IMR-90 (cell line): ENCODE results near the gene GJA5. TPM values are rescaled to one million over a fixed set of nuclear protein-coding genes. Genes with fewer than 3 reads are reported as not detected.

Experiments used
- ATAC-seq: fragments of 200-7000 bp; cut with Tn5 transposase; 2 replicates; pipeline ENCODE4 v1.9.1; 2020; ENCODE audit warnings: low read depth, mild to moderate bottlenecking, moderate library complexity
- BruUV-seq: library from RNA; stranded (reverse); fragments of 400-500 nt; replicated peaks from 2 replicates; lab custom pipeline; 2021; lab: Mats Ljungman, UMichigan
- CTCF ChIA-PET: fragments of 300-600 bp; formaldehyde crosslinking; extraction: SDS; loops from one replicate; lab custom pipeline; 2021; ENCODE audit warnings: antibody characterized with exemption; lab: Yijun Ruan, JAX
- POLR2A ChIA-PET: fragments of 300-600 bp; sonication (Branson Sonifier 250); formaldehyde crosslinking; loops from one replicate; lab custom pipeline; 2022; ENCODE audit warnings: antibody characterized with exemption; ENCODE audit not compliant: unreplicated experiment; lab: Charles Lee
- DNase-seq: peaks from one replicate; pipeline ENCODE4 v3.0.0; 2013
- H2AFZ ChIP-seq: replicated peaks from 2 replicates; pipeline ENCODE3; 2013; ENCODE audit warnings: low read length, mild to moderate bottlenecking; ENCODE audit not compliant: poor library complexity
- H2AK5ac ChIP-seq: 2 replicates; pipeline ENCODE4 v1.6.1; 2013; ENCODE audit warnings: low read depth, low read length, inconsistent platforms
- H2AK9ac ChIP-seq: replicated peaks from 2 replicates; pipeline ENCODE3; 2013; ENCODE audit warnings: mild to moderate bottlenecking, low read depth, low read length, moderate library complexity; ENCODE audit not compliant: poor library complexity
- H2BK120ac ChIP-seq: 2 replicates; pipeline ENCODE4 v1.6.1; 2013; ENCODE audit warnings: low read depth, low read length, inconsistent platforms
- H2BK15ac ChIP-seq: 3 replicates; pipeline ENCODE4 v1.6.1; 2013; ENCODE audit warnings: low read depth, low read length, inconsistent platforms
- H2BK20ac ChIP-seq: 2 replicates; pipeline ENCODE4 v1.6.1; 2013; ENCODE audit warnings: low read depth, mild to moderate bottlenecking, inconsistent platforms, low read length, moderate library complexity
- H2BK5ac ChIP-seq: 2 replicates; pipeline ENCODE4 v1.6.1; 2013; ENCODE audit warnings: mild to moderate bottlenecking, low read depth, low read length, inconsistent platforms; ENCODE audit not compliant: poor library complexity, severe bottlenecking
- H3K14ac ChIP-seq: replicated peaks from 2 replicates; pipeline ENCODE4 v1.6.1; 2013; ENCODE audit warnings: low read depth, low read length, inconsistent platforms
- H3K18ac ChIP-seq: 2 replicates; pipeline ENCODE4 v1.6.1; 2013; ENCODE audit warnings: low read depth, low read length, control low read depth
- H3K23ac ChIP-seq: 2 replicates; pipeline ENCODE4 v1.6.1; 2013; ENCODE audit warnings: low read depth, low read length, inconsistent platforms
- H3K27ac ChIP-seq: 2 replicates; pipeline ENCODE4 v1.5.1; 2013; ENCODE audit warnings: mild to moderate bottlenecking, control low read depth, low read length; ENCODE audit not compliant: insufficient read depth
- H3K27me3 ChIP-seq: 2 replicates; pipeline ENCODE4 v1.6.1; 2013; ENCODE audit warnings: low read length; ENCODE audit not compliant: control insufficient read depth, insufficient read depth
- H3K36me3 ChIP-seq: 2 replicates; pipeline ENCODE4 v1.6.1; 2013; ENCODE audit warnings: low read length, mixed read lengths; ENCODE audit not compliant: control insufficient read depth, insufficient read depth
- H3K4ac ChIP-seq: 2 replicates; pipeline ENCODE4 v1.6.1; 2013; ENCODE audit warnings: low read depth, low read length, inconsistent platforms
- H3K4me1 ChIP-seq: 2 replicates; pipeline ENCODE4 v1.6.1; 2013; ENCODE audit warnings: low read length, mixed read lengths; ENCODE audit not compliant: control insufficient read depth, insufficient read depth
- H3K4me2 ChIP-seq: 2 replicates; pipeline ENCODE4 v1.6.1; 2013; ENCODE audit warnings: low read depth, mild to moderate bottlenecking, control low read depth, low read length, moderate library complexity
- H3K4me3 ChIP-seq: 2 replicates; pipeline ENCODE4 v1.5.1; 2013; ENCODE audit warnings: low read depth, mild to moderate bottlenecking, control low read depth, low read length, moderate library complexity; ENCODE audit not compliant: insufficient read depth
- H3K56ac ChIP-seq: 2 replicates; pipeline ENCODE4 v1.6.1; 2013; ENCODE audit warnings: low read length, inconsistent platforms; ENCODE audit not compliant: insufficient read depth; ENCODE audit errors: extremely low read depth
- H3K79me1 ChIP-seq, 2 experiments: 2 replicates each; pipeline ENCODE4 v1.6.1; 2013; ENCODE audit warnings: low read length in 2 of 2, inconsistent platforms in 1 of 2, low read depth in 1 of 2
- H3K9ac ChIP-seq: 2 replicates; pipeline ENCODE4 v1.6.1; 2013; ENCODE audit warnings: low read depth, low read length, control low read depth
- H3K9me1 ChIP-seq: 2 replicates; pipeline ENCODE4 v1.6.1; 2013; ENCODE audit warnings: low read length, inconsistent platforms; ENCODE audit not compliant: insufficient read depth
- H3K9me3 ChIP-seq: 2 replicates; pipeline ENCODE4 v1.6.1; 2013; ENCODE audit warnings: low read length; ENCODE audit not compliant: control insufficient read depth, insufficient read depth
- H4K20me1 ChIP-seq: 2 replicates; pipeline ENCODE4 v1.6.1; 2013; ENCODE audit warnings: low read length, inconsistent platforms; ENCODE audit not compliant: insufficient read depth
- H4K5ac ChIP-seq: 2 replicates; pipeline ENCODE4 v1.6.1; 2013; ENCODE audit warnings: mild to moderate bottlenecking, low read depth, low read length, control low read depth
- H4K8ac ChIP-seq, 2 experiments: 2 replicates each; pipeline ENCODE4 v1.6.1; 2013; ENCODE audit warnings: low read depth in 2 of 2, low read length in 2 of 2, control low read depth in 1 of 2, inconsistent platforms in 1 of 2
- H4K91ac ChIP-seq: 2 replicates; pipeline ENCODE4 v1.6.1; 2013; ENCODE audit warnings: low read depth, low read length, inconsistent platforms; ENCODE audit not compliant: insufficient read depth
- CEBPB ChIP-seq: IDR thresholded peaks from 2 replicates; pipeline ENCODE4 v1.6.1; 2012; ENCODE audit warnings: low read depth, low read length, improper control_type of control experiment
- CHD1 ChIP-seq: IDR thresholded peaks from 2 replicates; pipeline ENCODE4 v1.6.1; 2012; ENCODE audit warnings: low read depth, low read length, improper control_type of control experiment
- CTCF ChIP-seq: conservative IDR thresholded peaks from 2 replicates; pipeline ENCODE4 v1.5.1; 2012; ENCODE audit warnings: mild to moderate bottlenecking, low read depth, low read length, improper control_type of control experiment
- ELK1 ChIP-seq: fragments of 150-350 bp; IDR thresholded peaks from 2 replicates; pipeline ENCODE4 v1.6.1; 2016; ENCODE audit warnings: low read depth, mild to moderate bottlenecking, low read length, moderate library complexity, borderline replicate concordance
- FOS ChIP-seq: fragments of 150-350 bp; IDR thresholded peaks from 2 replicates; pipeline ENCODE4 v1.6.1; 2016; ENCODE audit warnings: low read depth, low read length
- MAFK ChIP-seq: IDR thresholded peaks from 2 replicates; pipeline ENCODE4 v1.6.1; 2012; ENCODE audit warnings: low read depth, low read length, improper control_type of control experiment
- MAZ ChIP-seq: IDR thresholded peaks from 2 replicates; pipeline ENCODE4 v1.6.1; 2012; ENCODE audit warnings: low read depth, mild to moderate bottlenecking, low read length, improper control_type of control experiment, moderate library complexity, borderline replicate concordance
- MXI1 ChIP-seq: IDR thresholded peaks from 2 replicates; pipeline ENCODE4 v1.6.1; 2012; ENCODE audit warnings: low read depth, mild to moderate bottlenecking, low read length, moderate library complexity, borderline replicate concordance
- NFE2L2 ChIP-seq: fragments of 150-350 bp; IDR thresholded peaks from 2 replicates; pipeline ENCODE4 v1.6.1; 2016; ENCODE audit warnings: low read depth, mild to moderate bottlenecking, low read length
- POLR2A ChIP-seq: IDR thresholded peaks from 2 replicates; pipeline ENCODE4 v1.6.1; 2012; ENCODE audit warnings: mild to moderate bottlenecking, low read depth, low read length
- RAD21 ChIP-seq: IDR thresholded peaks from 2 replicates; pipeline ENCODE4 v1.6.1; 2012; ENCODE audit warnings: low read length, improper control_type of control experiment
- RCOR1 ChIP-seq: IDR thresholded peaks from 2 replicates; pipeline ENCODE4 v1.6.1; 2012; ENCODE audit warnings: mild to moderate bottlenecking, low read length, improper control_type of control experiment; ENCODE audit not compliant: insufficient replicate concordance
- RFX5 ChIP-seq: IDR thresholded peaks from 2 replicates; pipeline ENCODE4 v1.8.0; 2012; ENCODE audit warnings: low read depth, mild to moderate bottlenecking, low read length, moderate library complexity
- SMC3 ChIP-seq: fragments of 150-350 bp; IDR thresholded peaks from 2 replicates; pipeline ENCODE4 v1.6.1; 2016; ENCODE audit warnings: low read depth, mild to moderate bottlenecking, antibody characterized with exemption, low read length, moderate library complexity
- USF2 ChIP-seq: fragments of 150-350 bp; IDR thresholded peaks from 2 replicates; pipeline ENCODE4 v1.6.1; 2017; ENCODE audit warnings: mild to moderate bottlenecking, antibody characterized with exemption, low read length, low read depth
- WGBS, 2 experiments: methylation state at CpG; one replicate each; pipeline versions ENCODE4 v1.1.5 to v1.1.7; 2013; ENCODE audit warnings: missing lambda C conversion rate in 2 of 2; ENCODE audit not compliant: insufficient read length in 1 of 2; ENCODE audit errors: extremely low coverage in 2 of 2; 5-methylcytosine and 5-hydroxymethylcytosine counted together
- dilution Hi-C: fragments of 300-500 bp; cut with HindIII; formaldehyde crosslinking; loops from one replicate; pipeline ENCODE4 v1.14.3; 2018; ENCODE audit warnings: low sequenced_read_pairs; ENCODE audit not compliant: unreplicated experiment
- in situ Hi-C: fragments of 300-500 bp; cut with MboI; formaldehyde crosslinking; loops from 3 replicates; pipeline ENCODE4 v1.14.3; 2019; ENCODE audit warnings: low sequenced_read_pairs, inconsistent platforms, mixed read lengths
- intact Hi-C: fragments of 100-400 bp; cut with micrococcal nuclease; formaldehyde crosslinking; loops from 2 replicates; pipeline ENCODE4 v1.10.0; 2022
- polyA plus RNA-seq, 3 experiments: library from polyadenylated mRNA; depleted of rRNA; stranded (reverse); fragments of >200 nt; gene quantifications; 2 replicates each; pipeline ENCODE4 v1.2.3, GENCODE V29; 2012; ENCODE audit warnings: low replicate concordance in 1 of 3
- total RNA-seq: library from RNA; depleted of rRNA; stranded (reverse); fragments of >200 nt; gene quantifications from 2 replicates; pipeline ENCODE4 v1.2.3, GENCODE V29; 2012

Gene GJA5
- total and polyA plus RNA-seq, 2 of the 4 experiments (the other 2 are of a cell fraction), result not detected

- Histone ChIP-seq H3K27me3 (no peaks in the 10 kb centered on the region; the same call in 1 of the 2 replicates), H2BK15ac (no peak overlapping the region), H2AFZ (no peak overlapping the region), H4K5ac (no peak overlapping the region), H3K9ac (no peak overlapping the region), H4K91ac (no peak overlapping the region), H3K27ac (no peak overlapping the region), H3K4me1 (no peaks in the 10 kb centered on the region), H3K23ac (no peak overlapping the region), H4K8ac (no peak overlapping the region), H2AK9ac (no peak overlapping the region), H2BK20ac (no peak overlapping the region), H3K4me3 (no peak overlapping the region), H2BK5ac (no peak overlapping the region), H3K9me1 (no peaks in the 10 kb centered on the region), H3K18ac (no peak overlapping the region), H3K4me2 (no peak overlapping the region), H2BK120ac (no peak overlapping the region), H3K79me1 (no peaks in the 10 kb centered on the region), H3K9me3 (no peaks in the 10 kb centered on the region), H3K4ac (no peak overlapping the region), H3K36me3 (no peaks in the 10 kb centered on the region), H3K14ac (no peak overlapping the region), H4K20me1 (no peaks in the 10 kb centered on the region), H2AK5ac (no peak overlapping the region), H3K56ac (no peak overlapping the region)
- BruUV-seq, result no TSS peak
- ATAC-seq (no peak), DNase-seq (no peak)
- ChIA-PET CTCF (no interaction called here), POLR2A (no interaction called here)
- intact Hi-C loops, result no loop called here
- in situ Hi-C loops, result no loop called here
- dilution Hi-C loops, result no loop called here
- WGBS, 2 experiments, result no CpG with 5 or more reads among the region's 1 CpG
- TF ChIP-seq RCOR1 (no peak), CTCF (no peak), MAFK (no peak), ELK1 (no peak), CHD1 (no peak), MAZ (no peak), CEBPB (no peak), POLR2A (no peak), FOS (no peak), RAD21 (no peak), USF2 (no peak), MXI1 (no peak), NFE2L2 (no peak), RFX5 (no peak), SMC3 (no peak)
Measured at GRCh38 chr1:147784941-147785340, 24.5 kb upstream of the GJA5 start.
